Calu3 (cell line): Measurements from ENCODE around the gene ABCB1. TPM values are rescaled to one million over a fixed set of nuclear protein-coding genes. Genes with fewer than 3 reads are reported as not detected.

ENCODE experiments used
- Bru-seq: library from RNA; stranded (reverse); fragments of 400-500 nt; gene quantifications from one replicate; lab custom pipeline; 2021; lab: Mats Ljungman, UMichigan
- BruChase-seq, 2 experiments: library from RNA; stranded (reverse); fragments of 400-500 nt; gene quantifications; one replicate each; lab custom pipeline; 2021; lab: Mats Ljungman, UMichigan
- BruUV-seq: library from RNA; stranded (reverse); fragments of 400-500 nt; replicated peaks from 2 replicates; lab custom pipeline; 2021; lab: Mats Ljungman, UMichigan
- CTCF ChIA-PET: fragments of 300-600 bp; sonication (Branson Sonifier 250); formaldehyde crosslinking; loops from one replicate; lab custom pipeline; 2022; ENCODE audit warnings: antibody characterized with exemption; lab: Charles Lee
- DNase-seq: peaks from one replicate; pipeline ENCODE4 v3.0.0; 2022
- H3K27ac Mint-ChIP-seq: one replicate; pipeline ENCODE4 v1.8.0; 2022; ENCODE audit warnings: mixed read lengths; ENCODE audit not compliant: unreplicated experiment
- H3K27me3 Mint-ChIP-seq: one replicate; pipeline ENCODE4 v1.8.0; 2022; ENCODE audit warnings: mixed read lengths; ENCODE audit not compliant: unreplicated experiment
- H3K36me3 Mint-ChIP-seq: one replicate; pipeline ENCODE4 v1.8.0; 2022; ENCODE audit warnings: mild to moderate bottlenecking, moderate library complexity, mixed read lengths; ENCODE audit not compliant: insufficient read depth, unreplicated experiment
- H3K4me1 Mint-ChIP-seq: one replicate; pipeline ENCODE4 v1.8.0; 2022; ENCODE audit warnings: mild to moderate bottlenecking, low read depth, mixed read lengths; ENCODE audit not compliant: unreplicated experiment
- H3K4me3 Mint-ChIP-seq: one replicate; pipeline ENCODE4 v1.8.0; 2022; ENCODE audit warnings: mild to moderate bottlenecking, low read depth, moderate library complexity, mixed read lengths; ENCODE audit not compliant: unreplicated experiment
- H3K9me3 Mint-ChIP-seq: one replicate; pipeline ENCODE4 v1.8.0; 2022; ENCODE audit warnings: low read depth, mixed read lengths; ENCODE audit not compliant: unreplicated experiment
- intact Hi-C: fragments of 100-400 bp; cut with micrococcal nuclease; formaldehyde crosslinking; loops from one replicate; pipeline ENCODE4 v1.10.0; 2022; ENCODE audit not compliant: unreplicated experiment
- long read RNA-seq: library from polyadenylated mRNA; stranded (forward); transcript quantifications from one replicate; pipeline ENCODE4 v2.0.0, GENCODE V29; 2022
- total RNA-seq: library from RNA; stranded (reverse); gene quantifications from 2 replicates; pipeline ENCODE4 v1.2.3, GENCODE V29; 2022
- TF ChIP-seq, protein P1 (sequence below): fragments of 200-600 bp; IDR thresholded peaks from one replicate; pipeline ENCODE4 v1.8.0; 2022; ENCODE audit warnings: antibody characterized with exemption; ENCODE audit not compliant: unreplicated experiment

Gene ABCB1
- total RNA-seq (5.7 and 15.8 TPM in 2 replicates), Bru-seq, nascent RNA (percentile 35 among the genes with signal in this experiment), BruChase-seq, experiment 1, labeled RNA remaining after a 6-hour chase (percentile 30 among the genes with signal in this experiment), BruChase-seq, experiment 2, labeled RNA remaining after a 2-hour chase (percentile 24 among the genes with signal in this experiment)
- long read RNA-seq, full-length matches to known transcripts, result 6 of 15 reads
- long read RNA-seq, partial matches to known transcripts, result 7 of 15 reads
- long read RNA-seq, other reads (novel, unspliced or antisense), result 2 of 15 reads

DNA sequence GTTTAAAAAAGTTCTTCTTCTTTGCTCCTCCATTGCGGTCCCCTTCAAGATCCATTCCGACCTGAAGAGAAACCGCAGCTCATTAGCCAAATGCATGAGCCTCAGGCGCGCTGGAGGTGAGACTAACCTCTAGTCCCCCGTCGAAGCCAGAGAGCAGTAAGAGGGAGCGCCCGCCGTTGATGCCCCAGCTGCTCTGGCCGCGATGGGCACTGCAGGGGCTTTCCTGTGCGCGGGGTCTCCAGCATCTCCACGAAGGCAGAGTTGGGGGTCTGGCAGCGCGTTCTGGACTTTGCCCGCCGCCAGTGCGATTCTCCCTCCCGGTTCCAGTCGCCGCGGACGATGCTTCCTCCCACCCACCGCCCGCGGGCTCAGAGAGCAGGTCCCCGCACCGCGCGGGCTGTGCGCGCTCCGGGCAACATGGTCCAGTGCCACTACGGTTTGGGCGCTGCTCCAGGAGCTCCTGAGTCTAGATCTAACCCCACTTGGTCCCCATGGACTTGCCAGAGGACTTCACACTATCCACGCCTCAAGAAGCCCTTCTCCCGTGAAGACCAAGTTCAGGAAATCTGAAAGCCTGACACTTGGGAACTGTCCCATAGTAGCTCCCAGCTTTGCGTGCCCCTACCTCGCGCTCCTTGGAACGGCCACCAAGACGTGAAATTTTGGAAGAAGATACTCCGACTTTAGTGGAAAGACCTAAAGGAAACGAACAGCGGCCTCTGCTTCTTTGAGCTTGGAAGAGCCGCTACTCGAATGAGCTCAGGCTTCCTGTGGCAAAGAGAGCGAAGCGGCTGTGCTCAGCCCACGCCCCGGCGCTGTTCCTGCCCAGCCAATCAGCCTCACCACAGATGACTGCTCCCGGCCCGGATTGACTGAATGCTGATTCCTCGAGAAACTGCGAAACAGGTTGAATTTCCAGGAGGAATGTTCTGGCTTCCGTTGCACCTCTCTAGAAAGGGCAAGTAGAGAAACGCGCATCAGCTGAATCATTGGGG lies at the start of gene ABCB1:
Gene ABCB1 (minus strand): TSS at position 755 of the 995 bp plus-strand sequence. CDS start 700 bp downstream, at position 55.
- intact Hi-C loops, result no loop called here
- H3K4me3 Mint-ChIP-seq, result peak within 1 kb of the TSS; percentile 82
- peak; percentile 21 for DNase-seq
- no peak within 1 kb of the TSS for H3K27ac Mint-ChIP-seq
- H3K9me3 Mint-ChIP-seq, result no peaks in the 10 kb centered on the region
- peaks cover 8% of the 10 kb centered on the region for H3K36me3 Mint-ChIP-seq
- H3K4me1 Mint-ChIP-seq, result peaks cover 15% of the 10 kb centered on the region
- peaks cover 33% of the 10 kb centered on the region for H3K27me3 Mint-ChIP-seq
- TF ChIP-seq, protein P1, sequence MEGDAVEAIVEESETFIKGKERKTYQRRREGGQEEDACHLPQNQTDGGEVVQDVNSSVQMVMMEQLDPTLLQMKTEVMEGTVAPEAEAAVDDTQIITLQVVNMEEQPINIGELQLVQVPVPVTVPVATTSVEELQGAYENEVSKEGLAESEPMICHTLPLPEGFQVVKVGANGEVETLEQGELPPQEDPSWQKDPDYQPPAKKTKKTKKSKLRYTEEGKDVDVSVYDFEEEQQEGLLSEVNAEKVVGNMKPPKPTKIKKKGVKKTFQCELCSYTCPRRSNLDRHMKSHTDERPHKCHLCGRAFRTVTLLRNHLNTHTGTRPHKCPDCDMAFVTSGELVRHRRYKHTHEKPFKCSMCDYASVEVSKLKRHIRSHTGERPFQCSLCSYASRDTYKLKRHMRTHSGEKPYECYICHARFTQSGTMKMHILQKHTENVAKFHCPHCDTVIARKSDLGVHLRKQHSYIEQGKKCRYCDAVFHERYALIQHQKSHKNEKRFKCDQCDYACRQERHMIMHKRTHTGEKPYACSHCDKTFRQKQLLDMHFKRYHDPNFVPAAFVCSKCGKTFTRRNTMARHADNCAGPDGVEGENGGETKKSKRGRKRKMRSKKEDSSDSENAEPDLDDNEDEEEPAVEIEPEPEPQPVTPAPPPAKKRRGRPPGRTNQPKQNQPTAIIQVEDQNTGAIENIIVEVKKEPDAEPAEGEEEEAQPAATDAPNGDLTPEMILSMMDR, result no peak
- BruUV-seq, result no TSS peak
- CTCF ChIA-PET, result interaction anchor here (0.7 to 0.9 kb wide), 3 partner anchors 27 to 36 kb away, joined by 3 to 5 read pairs (median 3); no protein-coding TSS in a partner anchor

DNA sequence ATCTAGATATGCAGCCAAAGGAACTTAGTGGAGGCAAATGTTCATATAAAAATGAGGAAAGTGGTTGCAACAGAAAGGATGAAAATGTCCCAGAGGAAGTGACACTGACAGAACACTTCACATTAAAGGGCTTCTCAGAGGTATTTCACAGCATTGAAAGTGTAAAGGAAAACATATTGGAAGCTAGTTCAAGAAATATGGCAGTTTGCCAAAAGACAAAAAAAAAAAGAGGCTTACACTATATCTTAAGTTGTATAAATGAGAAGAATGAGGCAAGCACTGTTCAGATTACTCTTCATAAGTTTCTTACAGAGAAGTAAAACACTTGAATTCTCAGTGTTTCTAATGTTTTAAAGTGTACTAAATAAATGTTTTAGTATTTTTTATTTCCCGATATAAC lies 47.6 kb upstream of the ABCB1 start:
- Mint-ChIP-seq H3K4me3 (no peak overlapping the region), H3K27ac (no peak overlapping the region), H3K9me3 (no peaks in the 10 kb centered on the region), H3K4me1 (no peaks in the 10 kb centered on the region), H3K27me3 (no peaks in the 10 kb centered on the region), H3K36me3 (no peaks in the 10 kb centered on the region)
- no TSS peak for BruUV-seq
- TF ChIP-seq, protein P1, result no peak
- DNase-seq, result no peak
- CTCF ChIA-PET, result no interaction called here
- intact Hi-C loops, result no loop called here

DNA sequence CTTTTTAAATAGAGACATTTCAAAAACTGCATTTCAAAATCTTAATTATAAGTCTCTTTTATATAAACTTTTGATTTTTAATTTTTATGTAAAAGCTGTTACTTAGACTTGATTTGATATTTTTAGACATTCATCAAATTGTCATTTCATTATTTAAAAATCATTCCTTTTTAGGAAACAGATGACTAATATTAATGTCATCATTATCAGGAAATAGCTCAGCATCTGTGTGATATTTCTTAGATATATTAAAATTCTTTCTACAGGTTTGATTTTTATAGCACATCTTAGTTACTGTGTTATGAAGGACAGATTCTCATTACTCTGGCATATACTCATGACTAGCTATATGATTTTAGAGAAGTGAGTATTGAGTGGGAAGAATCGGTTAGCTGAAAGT lies 44.8 kb upstream of the ABCB1 start:
- no peaks in the 10 kb centered on the region for H3K36me3 Mint-ChIP-seq
- TF ChIP-seq, protein P1, result no peak
- no peak for DNase-seq
- no TSS peak for BruUV-seq
- H3K9me3 Mint-ChIP-seq, result no peaks in the 10 kb centered on the region
- intact Hi-C loops, result no loop called here
- CTCF ChIA-PET, result no interaction called here
- H3K27ac Mint-ChIP-seq, result no peak overlapping the region
- H3K4me1 Mint-ChIP-seq, result no peaks in the 10 kb centered on the region
- H3K27me3 Mint-ChIP-seq, result no peaks in the 10 kb centered on the region
- no peak overlapping the region for H3K4me3 Mint-ChIP-seq

DNA sequence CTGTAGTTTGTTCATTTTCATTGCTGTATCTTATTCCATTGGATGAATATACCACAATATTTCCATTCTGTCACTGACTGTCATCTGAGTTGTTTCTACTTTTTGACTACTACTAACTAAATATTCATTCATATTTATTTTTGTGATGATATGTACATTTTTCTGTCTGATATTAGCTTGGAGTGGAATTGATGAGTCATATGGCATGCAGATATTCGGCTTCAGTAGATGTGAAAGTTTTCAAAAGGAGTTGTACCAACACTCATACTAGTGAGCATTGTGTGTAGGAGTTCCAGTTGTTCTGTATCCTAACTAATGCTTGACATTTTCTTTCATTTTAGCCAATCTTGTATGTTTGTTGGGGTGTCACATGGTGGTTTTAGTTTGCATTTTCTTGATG lies 35.2 kb upstream of the ABCB1 start:
- Mint-ChIP-seq H3K9me3 (no peaks in the 10 kb centered on the region), H3K27me3 (no peaks in the 10 kb centered on the region), H3K4me1 (no peaks in the 10 kb centered on the region), H3K27ac (no peak overlapping the region), H3K36me3 (no peaks in the 10 kb centered on the region), H3K4me3 (no peak overlapping the region)
- intact Hi-C loops, result no loop called here
- CTCF ChIA-PET, result no interaction called here
- DNase-seq, result no peak
- TF ChIP-seq, protein P1, result no peak
- no TSS peak for BruUV-seq
